Measurements from ENCODE around the gene H19. TPM values are rescaled to one million over a fixed set of nuclear protein-coding genes. Genes with fewer than 3 reads are reported as not detected.

H19 gene
- total RNA-seq, 1 donor from 2014 or later: 0.52 TPM

- Histone ChIP-seq H3K4me2 (ENCODE audit: low read length) (no peak overlapping the region), H3K4me1 (ENCODE audit: insufficient read depth, low read length) (no peaks in the 10 kb centered on the region), H3K27ac (ENCODE audit: low read depth, low read length) (no peak overlapping the region), H2AFZ (ENCODE audit: low read depth, low read length) (no peak overlapping the region), H3K27me3 (ENCODE audit: insufficient read depth, low read length) (no peaks in the 10 kb centered on the region), H4K20me1 (ENCODE audit: insufficient read depth, low read length) (no peaks in the 10 kb centered on the region), H3K79me2 (ENCODE audit: insufficient read depth, low read length) (no peaks in the 10 kb centered on the region), H3K9ac (ENCODE audit: low read length) (no peak overlapping the region), H3K9me3 (ENCODE audit: insufficient read depth, low read depth, low read length) (no peaks in the 10 kb centered on the region), H3K4me3 (ENCODE audit: insufficient read depth, low read depth, low read length) (no peak overlapping the region), H3K36me3 (ENCODE audit: insufficient read depth, low read length) (no peaks in the 10 kb centered on the region)
- Mint-ChIP-seq H3K27ac (ENCODE audit: unreplicated experiment) (no peak overlapping the region), H3K4me1 (ENCODE audit: low read depth, unreplicated experiment) (no peaks in the 10 kb centered on the region), H3K4me3 (ENCODE audit: unreplicated experiment) (no peak overlapping the region), H3K36me3 (ENCODE audit: low read depth, unreplicated experiment) (no peaks in the 10 kb centered on the region), H3K9me3 (ENCODE audit: unreplicated experiment) (no peaks in the 10 kb centered on the region), H3K27me3 (ENCODE audit: low read depth, unreplicated experiment) (no peaks in the 10 kb centered on the region)
- TF ChIP-seq CTCF (IDR thresholded peaks at IDR 0.05; ENCODE audit: insufficient read depth, low read depth, low read length) (no peak), EZH2 (IDR thresholded peaks at IDR 0.05; ENCODE audit: insufficient read depth, low read length) (no peak)
- no peak for DNase-seq (ENCODE audit: low read depth)
- no peak for FAIRE-seq
Observed at GRCh38 chr11:1952806-1953482, 44.7 kb downstream of the H19 start.

GRCh38 chr11:1949922-1950321 is 47.7 kb downstream of the H19 start:
- no peaks in the 10 kb centered on the region for H3K9me3 ChIP-seq (ENCODE audit: insufficient read depth, low read depth, low read length)
- DNase-seq (ENCODE audit: low read depth): no peak

More at GRCh38 chr11:1949922-1950321, 47.7 kb downstream of the H19 start:
- H3K27me3 ChIP-seq (ENCODE audit: insufficient read depth, low read length): no peaks in the 10 kb centered on the region
- H4K20me1 ChIP-seq (ENCODE audit: insufficient read depth, low read length): no peaks in the 10 kb centered on the region
- no peaks in the 10 kb centered on the region for H3K27me3 Mint-ChIP-seq (ENCODE audit: low read depth, unreplicated experiment)
- no peaks in the 10 kb centered on the region for H3K79me2 ChIP-seq (ENCODE audit: insufficient read depth, low read length)
- no peak for TF ChIP-seq EZH2 (IDR thresholded peaks at IDR 0.05; ENCODE audit: insufficient read depth, low read length)
- TF ChIP-seq CTCF (IDR thresholded peaks at IDR 0.05; ENCODE audit: insufficient read depth, low read depth, low read length): no peak
- H3K4me1 ChIP-seq (ENCODE audit: insufficient read depth, low read length): no peaks in the 10 kb centered on the region
- no peak overlapping the region for H3K4me3 Mint-ChIP-seq (ENCODE audit: unreplicated experiment)
- H2AFZ ChIP-seq (ENCODE audit: low read depth, low read length): no peak overlapping the region
- H3K36me3 Mint-ChIP-seq (ENCODE audit: low read depth, unreplicated experiment): no peaks in the 10 kb centered on the region
- FAIRE-seq: no peak
- no peaks in the 10 kb centered on the region for H3K36me3 ChIP-seq (ENCODE audit: insufficient read depth, low read length)
- no peak overlapping the region for H3K4me3 ChIP-seq (ENCODE audit: insufficient read depth, low read depth, low read length)
- H3K9ac ChIP-seq (ENCODE audit: low read length): no peak overlapping the region
- H3K9me3 Mint-ChIP-seq (ENCODE audit: unreplicated experiment): no peaks in the 10 kb centered on the region
- H3K27ac Mint-ChIP-seq (ENCODE audit: unreplicated experiment): no peak overlapping the region
- H3K27ac ChIP-seq (ENCODE audit: low read depth, low read length): no peak overlapping the region
- no peaks in the 10 kb centered on the region for H3K4me1 Mint-ChIP-seq (ENCODE audit: low read depth, unreplicated experiment)
- no peak overlapping the region for H3K4me2 ChIP-seq (ENCODE audit: low read length)
